K562 treated with DMSO at 1 percent for 24 hours (cell line): Measurements from ENCODE around the gene HMGCL. TPM values are rescaled to one million over a fixed set of nuclear protein-coding genes. Genes with fewer than 3 reads are reported as not detected.

Experiments
- total RNA-seq: library from RNA; unstranded; fragments of 300-600 nt; gene quantifications from 2 replicates; pipeline ENCODE4 v1.2.3, GENCODE V29; 2022; ENCODE audit warnings: low read depth; ENCODE audit not compliant: insufficient read depth

Gene HMGCL
- total RNA-seq = 64.6 and 70.5 TPM in 2 replicates

GRCh38 chr1:23825076-23825761 is at the start of gene HMGCL:
Gene HMGCL (minus strand): TSS chr1:23825429. CDS start chr1:23825415, 14 bp downstream.

DNA sequence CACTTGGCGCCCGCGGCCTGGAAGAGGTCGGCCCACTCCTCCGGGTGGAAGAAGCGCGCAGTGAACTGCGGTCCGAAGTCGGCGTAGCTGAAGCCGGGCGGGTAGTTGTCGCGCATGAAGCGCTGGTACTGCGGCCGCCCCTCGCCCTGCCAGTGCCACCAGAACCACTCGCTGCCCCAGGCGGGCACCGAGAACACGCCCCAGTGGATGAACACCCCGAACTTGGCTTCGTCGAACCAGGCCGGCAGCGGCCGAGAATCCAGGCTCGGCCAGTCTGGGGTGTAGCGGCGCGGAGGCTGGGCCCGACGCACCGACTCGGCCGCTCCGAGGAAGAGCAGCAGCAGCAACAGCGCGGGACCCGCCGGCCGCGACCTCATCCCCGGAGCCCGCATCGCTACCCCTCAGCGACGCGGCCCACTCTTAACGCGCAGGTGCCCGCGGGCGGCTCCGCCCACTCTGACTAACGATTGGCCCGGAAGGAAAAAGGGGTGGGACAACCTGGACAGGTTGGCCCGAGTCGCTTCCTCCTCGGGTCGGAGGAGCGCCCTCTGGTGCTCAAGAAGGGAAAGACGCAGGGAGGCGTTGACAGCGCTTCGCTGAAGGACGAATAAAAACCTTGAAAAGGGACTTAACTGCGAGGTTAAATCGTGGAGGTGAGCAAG is 42.8 kb upstream of the HMGCL start, which contains the start of gene FUCA1:
Gene FUCA1, minus strand, starts transcription at position 396 of the 662 bp plus-strand sequence. Its CDS starts 4 bp downstream, at position 392.

DNA sequence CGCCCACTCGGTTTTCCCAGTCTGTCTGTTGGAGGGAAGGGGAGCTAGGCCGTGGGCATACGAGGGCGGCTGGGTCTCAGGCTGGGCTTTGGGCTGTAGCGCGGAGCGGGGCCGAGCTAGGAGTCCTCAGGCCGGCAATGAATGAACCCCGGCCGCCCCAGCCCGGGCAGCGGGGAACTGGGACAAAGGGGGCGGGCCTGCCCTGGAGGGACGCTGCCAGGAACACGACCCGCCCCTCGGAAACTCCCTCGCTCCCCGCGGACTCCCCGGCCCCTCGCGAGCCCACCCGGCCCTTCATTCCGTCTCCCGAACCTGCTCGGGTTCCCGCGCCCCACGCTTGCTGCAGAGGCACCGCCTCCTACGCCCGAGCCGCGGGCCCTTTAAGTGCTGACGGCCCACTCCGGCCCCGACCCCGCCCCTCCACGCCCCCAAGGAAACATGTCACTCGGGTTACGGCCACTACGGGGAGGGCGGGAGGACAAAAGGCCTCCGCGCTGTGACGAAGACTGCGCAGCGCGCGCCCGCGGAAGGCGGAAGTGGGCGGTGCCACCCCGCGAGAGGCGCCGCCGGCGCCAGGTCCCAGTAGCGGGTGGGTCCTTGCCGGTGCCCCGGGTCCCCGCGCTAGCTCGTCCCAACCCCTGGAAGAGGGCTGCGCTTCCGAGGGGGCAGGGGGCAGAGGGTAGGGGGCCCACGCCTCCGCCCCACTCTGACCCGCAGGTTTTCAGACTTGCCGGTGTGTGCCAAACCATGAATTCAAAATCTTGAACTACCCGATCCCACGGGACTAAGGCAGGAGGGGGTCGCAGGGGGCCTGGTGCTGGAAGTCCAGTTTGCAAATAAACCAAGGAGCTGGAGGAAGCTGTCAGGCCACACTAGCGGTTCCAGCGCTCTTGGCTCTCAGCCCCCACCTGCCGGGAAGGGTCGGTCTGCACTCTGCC is 24.6 kb downstream of the HMGCL start, which contains the start of gene GALE:
Gene GALE, minus strand, starts transcription at position 355 of the 938 bp plus-strand sequence. CDS start 1,747 bp downstream, outside the sequence.

GRCh38 chr1:23790696-23791515 is 34.3 kb downstream of the HMGCL start, which contains the start of gene LYPLA2:
Gene LYPLA2 (plus strand): TSS chr1:23791145. CDS start chr1:23792683, 1,538 bp downstream.

DNA sequence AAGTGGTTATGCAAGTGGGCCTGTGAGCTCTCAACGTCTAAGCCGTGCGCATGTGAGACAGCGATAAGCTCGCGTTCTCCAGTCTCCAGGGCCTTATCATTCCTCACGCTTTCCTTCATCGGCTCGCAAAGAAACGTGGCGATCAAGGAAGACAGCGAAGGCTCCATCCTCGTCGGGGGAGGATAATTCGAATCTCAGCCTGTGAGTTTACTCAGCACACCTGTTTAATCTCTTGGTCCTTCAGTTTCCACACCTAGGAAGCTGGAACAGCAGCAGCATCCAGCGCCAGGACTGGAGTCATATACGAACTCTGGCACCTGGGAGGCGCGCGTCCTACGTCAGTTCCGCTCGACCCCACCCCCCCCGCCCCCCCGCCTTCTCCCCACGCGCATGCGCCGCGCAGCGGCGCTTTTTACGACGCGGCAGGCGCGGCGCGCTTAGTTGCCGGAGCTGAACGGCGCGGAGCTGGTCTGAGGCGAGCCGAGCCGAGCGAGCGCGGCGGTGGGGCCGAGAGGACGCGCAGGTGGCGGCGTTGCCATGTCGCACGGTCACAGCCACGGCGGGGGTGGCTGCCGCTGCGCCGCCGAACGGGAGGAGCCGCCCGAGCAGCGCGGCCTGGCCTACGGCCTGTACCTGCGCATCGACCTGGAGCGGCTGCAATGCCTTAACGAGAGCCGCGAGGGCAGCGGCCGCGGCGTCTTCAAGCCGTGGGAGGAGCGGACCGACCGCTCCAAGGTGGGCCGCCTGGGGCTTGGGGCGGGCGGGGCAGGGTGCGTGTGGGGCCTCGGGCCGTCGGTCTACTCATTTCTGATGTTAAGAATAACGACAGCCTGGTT is 47.0 kb downstream of the HMGCL start, which contains the start of gene PITHD1:
Gene PITHD1, plus strand, starts transcription at position 440 of the 836 bp plus-strand sequence. Its CDS starts 98 bp downstream, at position 538.

Other genes starting within 250 kb of the HMGCL start
- gene RPL11, start 133.6 kb downstream of the HMGCL start, total RNA-seq = 3,177 and 3,456 TPM in 2 replicates
- 27.0 and 27.4 TPM in 2 replicates for gene ELOA, start 82.0 kb downstream of the HMGCL start, total RNA-seq
- 117 and 125 TPM in 2 replicates for gene PITHD1, start 47.0 kb downstream of the HMGCL start, total RNA-seq
- gene LYPLA2, start 34.3 kb downstream of the HMGCL start, total RNA-seq = 105 and 111 TPM in 2 replicates
- 70.7 and 78.4 TPM in 2 replicates for gene GALE, start 24.7 kb downstream of the HMGCL start, total RNA-seq
- 37.8 and 48.1 TPM in 2 replicates for gene FUCA1, start 42.9 kb upstream of the HMGCL start, total RNA-seq
- gene CNR2, start 87.9 kb upstream of the HMGCL start, total RNA-seq = not detected in 2 replicates
- 115 and 123 TPM in 2 replicates for gene PNRC2, start 134.4 kb upstream of the HMGCL start, total RNA-seq
- 67.3 and 70.3 TPM in 2 replicates for gene SRSF10, start 154.9 kb upstream of the HMGCL start, total RNA-seq